ENCODE results near the gene MAPK8.

Gene MAPK8

DNA sequence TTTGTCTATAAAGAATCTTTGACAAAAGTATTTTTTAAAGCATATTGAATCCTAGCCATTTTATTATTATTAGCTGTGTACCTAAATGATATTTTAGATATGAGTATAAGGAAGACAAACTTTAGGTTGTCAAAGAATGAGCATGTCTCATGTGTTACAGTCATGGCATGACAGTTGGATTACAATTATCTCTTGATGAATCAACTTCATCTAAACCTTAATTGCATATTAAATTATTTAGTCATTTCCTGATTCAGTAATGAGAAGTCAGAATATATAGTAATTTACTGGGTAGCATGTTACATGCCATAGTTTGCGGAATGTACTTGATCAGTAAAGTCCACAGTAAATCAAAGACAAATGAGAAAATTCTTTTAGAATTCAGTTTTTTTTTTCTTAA lies 59.2 kb downstream of the MAPK8 start:
- no peak for DNase-seq (ENCODE audit: low read depth)
- TF ChIP-seq, protein P1, sequence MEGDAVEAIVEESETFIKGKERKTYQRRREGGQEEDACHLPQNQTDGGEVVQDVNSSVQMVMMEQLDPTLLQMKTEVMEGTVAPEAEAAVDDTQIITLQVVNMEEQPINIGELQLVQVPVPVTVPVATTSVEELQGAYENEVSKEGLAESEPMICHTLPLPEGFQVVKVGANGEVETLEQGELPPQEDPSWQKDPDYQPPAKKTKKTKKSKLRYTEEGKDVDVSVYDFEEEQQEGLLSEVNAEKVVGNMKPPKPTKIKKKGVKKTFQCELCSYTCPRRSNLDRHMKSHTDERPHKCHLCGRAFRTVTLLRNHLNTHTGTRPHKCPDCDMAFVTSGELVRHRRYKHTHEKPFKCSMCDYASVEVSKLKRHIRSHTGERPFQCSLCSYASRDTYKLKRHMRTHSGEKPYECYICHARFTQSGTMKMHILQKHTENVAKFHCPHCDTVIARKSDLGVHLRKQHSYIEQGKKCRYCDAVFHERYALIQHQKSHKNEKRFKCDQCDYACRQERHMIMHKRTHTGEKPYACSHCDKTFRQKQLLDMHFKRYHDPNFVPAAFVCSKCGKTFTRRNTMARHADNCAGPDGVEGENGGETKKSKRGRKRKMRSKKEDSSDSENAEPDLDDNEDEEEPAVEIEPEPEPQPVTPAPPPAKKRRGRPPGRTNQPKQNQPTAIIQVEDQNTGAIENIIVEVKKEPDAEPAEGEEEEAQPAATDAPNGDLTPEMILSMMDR (conservative IDR thresholded peaks at IDR 0.05; ENCODE audit: low read length) = no peak
- H3K4me3 ChIP-seq (ENCODE audit: low read length) = no peak overlapping the region

DNA sequence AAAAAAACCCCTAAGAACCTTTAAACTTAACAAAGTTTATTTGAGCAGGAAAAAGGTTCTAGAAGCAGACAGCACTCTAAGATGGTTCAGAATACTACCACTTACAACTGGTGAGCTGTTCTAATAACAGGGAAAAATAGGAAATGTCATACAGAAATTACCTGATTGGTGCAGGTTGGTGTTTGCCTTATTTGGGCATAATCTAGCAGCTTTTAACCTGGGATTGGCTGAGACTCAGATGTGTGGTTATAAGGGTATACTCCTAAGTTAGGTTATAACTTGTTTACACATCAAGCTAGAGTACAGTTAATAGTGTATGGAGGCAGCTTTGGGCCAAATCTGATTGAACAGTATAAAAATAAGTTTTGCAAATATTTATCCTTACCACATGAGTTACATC lies 59.8 kb downstream of the MAPK8 start:
- no peak overlapping the region for H3K4me3 ChIP-seq (ENCODE audit: low read length)
- no peak for DNase-seq (ENCODE audit: low read depth)
- TF ChIP-seq, protein P1 (conservative IDR thresholded peaks at IDR 0.05; ENCODE audit: low read length) = no peak

DNA sequence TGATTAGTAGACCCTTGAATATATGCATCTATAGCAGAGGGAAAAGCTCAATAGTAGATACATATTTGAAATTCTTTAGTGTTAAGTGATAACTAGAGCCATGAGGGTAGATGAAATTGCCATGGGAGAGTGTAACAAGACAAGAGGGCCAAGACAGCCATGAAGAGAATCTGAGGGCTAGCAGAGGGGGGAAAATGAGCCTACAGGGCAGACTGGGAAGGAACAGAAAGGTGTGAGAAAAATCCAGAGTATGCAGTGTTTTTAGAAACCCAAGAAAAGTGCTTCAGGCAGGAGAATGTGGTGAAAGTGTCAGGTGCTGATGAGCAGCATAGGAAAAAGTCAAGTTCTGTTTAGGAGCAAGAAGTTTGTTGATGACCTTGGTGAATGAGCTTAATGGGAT lies 63.0 kb downstream of the MAPK8 start:
- no peak overlapping the region for H3K4me3 ChIP-seq (ENCODE audit: low read length)
- no peak for DNase-seq (ENCODE audit: low read depth)
- TF ChIP-seq, protein P1 (conservative IDR thresholded peaks at IDR 0.05; ENCODE audit: low read length) = no peak

DNA sequence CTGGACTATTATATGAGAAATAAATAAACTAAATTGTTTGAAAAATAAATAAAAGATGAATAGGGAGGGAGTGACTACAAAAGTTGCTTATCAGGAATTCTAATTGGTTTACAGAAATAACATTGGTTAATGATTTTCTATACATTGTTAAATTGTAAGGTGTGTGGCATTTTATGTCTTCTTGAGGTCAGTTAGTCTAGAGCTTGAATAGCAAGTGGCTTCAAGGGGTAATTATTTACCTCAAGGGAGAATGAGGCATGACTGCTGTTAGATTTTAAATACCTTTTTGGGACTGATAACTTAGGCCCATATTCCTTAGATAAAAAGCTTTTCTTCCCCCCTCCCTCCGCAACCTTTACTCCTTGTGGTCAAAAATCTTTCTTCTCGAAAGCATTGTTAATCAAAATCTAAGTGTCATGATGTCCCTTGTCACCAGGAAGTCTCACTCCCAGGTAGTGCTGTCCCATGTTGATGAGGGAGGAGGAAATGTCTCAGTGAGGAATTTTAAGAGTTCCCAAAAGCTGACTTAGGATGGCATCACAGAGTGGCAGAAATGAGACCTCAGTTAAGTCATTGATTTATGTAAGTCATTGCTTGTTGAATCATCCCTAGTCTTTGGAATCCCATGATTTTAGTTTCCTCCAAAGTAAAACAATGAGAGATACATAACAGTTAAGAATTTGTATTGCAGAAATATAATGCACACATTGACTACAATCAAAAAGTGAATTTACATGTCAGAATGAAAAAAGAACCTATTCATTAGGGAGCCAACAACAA lies 71.5 kb downstream of the MAPK8 start:
- no peak for DNase-seq (ENCODE audit: low read depth)
- H3K4me3 ChIP-seq (ENCODE audit: low read length) = no peak overlapping the region
- TF ChIP-seq, protein P1 (conservative IDR thresholded peaks at IDR 0.05; ENCODE audit: low read length) = no peak

DNA sequence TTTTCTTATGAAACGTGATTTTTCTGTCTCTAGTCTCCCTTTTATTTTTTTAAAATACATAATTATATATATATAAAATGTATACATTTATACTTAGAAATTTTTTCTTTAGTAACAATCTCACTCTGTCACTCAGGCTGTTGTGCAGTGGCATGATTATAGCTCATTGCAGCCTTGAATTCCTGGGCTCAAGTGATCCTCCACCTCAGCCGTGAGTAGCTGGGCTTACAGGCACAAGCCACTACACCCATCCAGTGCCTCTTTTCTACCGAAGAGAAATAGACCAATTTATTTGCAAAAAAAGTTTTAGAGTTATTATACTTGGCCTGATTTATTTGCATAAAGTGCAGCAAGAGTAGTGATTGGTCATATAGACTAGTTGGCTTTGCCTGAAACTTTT lies 72.2 kb downstream of the MAPK8 start:
- TF ChIP-seq, protein P1 (conservative IDR thresholded peaks at IDR 0.05; ENCODE audit: low read length) = no peak
- no peak overlapping the region for H3K4me3 ChIP-seq (ENCODE audit: low read length)
- no peak for DNase-seq (ENCODE audit: low read depth)

DNA sequence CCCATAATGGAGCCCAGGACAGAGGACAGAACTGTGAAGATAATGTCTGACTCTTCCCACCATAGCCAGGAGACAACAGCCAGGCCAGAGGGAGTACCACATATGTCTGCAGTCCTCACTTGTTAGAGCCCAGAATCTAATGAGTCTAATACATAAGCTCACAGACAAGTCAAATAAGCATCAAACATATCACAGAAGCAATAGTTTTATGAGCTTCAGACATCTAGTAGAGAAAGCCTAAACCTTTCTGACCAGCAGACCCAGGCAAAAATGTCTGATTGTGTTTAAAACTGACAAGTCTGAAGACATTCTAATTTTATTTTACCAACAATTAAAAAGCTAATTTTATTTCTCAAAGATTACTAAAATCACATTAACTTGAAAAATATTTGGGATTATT lies 75.5 kb downstream of the MAPK8 start:
- TF ChIP-seq, protein P1 (conservative IDR thresholded peaks at IDR 0.05; ENCODE audit: low read length) = no peak
- no peak overlapping the region for H3K4me3 ChIP-seq (ENCODE audit: low read length)
- no peak for DNase-seq (ENCODE audit: low read depth)

DNA sequence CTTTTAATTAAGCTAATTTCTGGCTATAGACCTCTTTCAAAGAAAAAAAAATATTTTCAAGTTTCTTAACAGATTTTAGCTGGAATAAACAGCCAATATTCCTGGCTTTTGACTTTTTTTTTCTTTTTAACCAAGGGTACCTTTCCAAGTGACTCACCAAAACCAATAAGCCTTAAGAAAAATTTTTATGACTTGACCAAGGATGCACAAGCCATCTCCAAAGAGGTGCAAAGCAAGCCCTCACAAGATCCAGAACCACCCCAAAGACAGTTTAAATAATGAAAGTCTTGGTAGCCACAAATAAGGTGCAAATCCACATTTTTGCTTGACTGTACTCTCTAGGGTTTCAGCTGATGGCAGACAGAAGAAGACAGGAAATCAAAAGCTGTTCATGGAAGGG lies 76.5 kb downstream of the MAPK8 start:
- DNase-seq (ENCODE audit: low read depth) = no peak
- TF ChIP-seq, protein P1 (conservative IDR thresholded peaks at IDR 0.05; ENCODE audit: low read length) = no peak
- H3K4me3 ChIP-seq (ENCODE audit: low read length) = no peak overlapping the region

Measured in AG10803 (cell line).